Measurements from ENCODE around the gene DIO3.

- TF ChIP-seq CTCF (IDR thresholded peaks at IDR 0.05; ENCODE audit: low read depth, low read length, poor library complexity, severe bottlenecking) (no peak), EZH2phosphoT487 (IDR thresholded peaks at IDR 0.05; ENCODE audit: borderline replicate concordance, low read length) (no peak)
Observed at GRCh38 chr14:101602466-101602840, 41.2 kb downstream of the DIO3 start.
